Spinal cord (tissue), 4 donors: ENCODE measurements around the gene ZNF431. TPM values are rescaled to one million over a fixed set of nuclear protein-coding genes. Genes with fewer than 3 reads are reported as not detected.

Source experiments
- polyA plus RNA-seq, 2 donors: library from polyadenylated mRNA; unstranded; fragments of 120-200 nt; gene quantifications; one replicate each; pipeline ENCODE4 v1.2.1, GENCODE V29; 2013; ENCODE audit not compliant: insufficient read length in 2 of 2
- small RNA-seq: library from RNA; depleted of rRNA; stranded (forward); fragments of <200 nt; gene quantifications from one replicate; pipeline ENCODE3, GENCODE V24; 2014; ENCODE audit warnings: low replicate concordance
- total RNA-seq, 2 donors: library from RNA; depleted of rRNA in 1 of 2; stranded (reverse); fragments of 120-200 nt in 1 of 2; fragments of >200 nt in 1 of 2; gene quantifications; one replicate each; pipeline versions ENCODE4 v1.2.3 to v1.2.4, GENCODE V29; 2013 to 2014

Gene ZNF431
- total and polyA plus RNA-seq, 4 donors: 13.2 to 20.9 (median 16.8) TPM

Small RNAs within 50 kb of the gene (small RNA-seq; reads per million reads assigned to genes)
- gene RNA5SP469: 0.06 reads per million

Other genes with a start within 250 kb of the ZNF431 start
- gene ZNF85, start 218.8 kb upstream of the ZNF431 start, total RNA-seq: 10 to 100 TPM; 14.2 to 26.9 TPM
- 10 to 100 TPM; 10.2 to 13.6 TPM for gene ZNF85, start 218.8 kb upstream of the ZNF431 start, polyA plus RNA-seq
- gene ZNF430, start 121.4 kb upstream of the ZNF431 start, total RNA-seq: 10 to 100 TPM; 10.9 to 21.2 TPM
- gene ZNF430, start 121.4 kb upstream of the ZNF431 start, polyA plus RNA-seq: 1 to 10 TPM; 8.6 to 9.1 TPM
- 10 to 100 TPM; 16.3 to 35.3 TPM for gene ZNF714, start 59.8 kb upstream of the ZNF431 start, total RNA-seq
- gene ZNF714, start 59.8 kb upstream of the ZNF431 start, polyA plus RNA-seq: 10 to 100 TPM; 14.4 to 19.7 TPM
- gene ZNF708, start 187.4 kb downstream of the ZNF431 start, total RNA-seq: 10 to 100 TPM; 25.6 to 43.2 TPM
- 10 to 100 TPM; 19.5 to 21.3 TPM for gene ZNF708, start 187.4 kb downstream of the ZNF431 start, polyA plus RNA-seq
- gene ZNF738, start 217.0 kb downstream of the ZNF431 start, total RNA-seq: 10 to 100 TPM; 24.4 to 27.1 TPM
- gene ZNF738, start 217.0 kb downstream of the ZNF431 start, polyA plus RNA-seq: 10 to 100 TPM; 36.9 to 37.1 TPM